HG03045 (cell line): ENCODE data around the gene FAM168A.

Experiments
- ATAC-seq: cut with Tn5 transposase; IDR thresholded peaks from one replicate; pipeline ENCODE4 v1.9.1; 2021; ENCODE audit warnings: mild to moderate bottlenecking, moderate library complexity; ENCODE audit not compliant: unreplicated experiment

Gene FAM168A

GRCh38 chr11:73430326-73430725, 167.6 kb downstream of the FAM168A start:
- ATAC-seq: no peak

DNA sequence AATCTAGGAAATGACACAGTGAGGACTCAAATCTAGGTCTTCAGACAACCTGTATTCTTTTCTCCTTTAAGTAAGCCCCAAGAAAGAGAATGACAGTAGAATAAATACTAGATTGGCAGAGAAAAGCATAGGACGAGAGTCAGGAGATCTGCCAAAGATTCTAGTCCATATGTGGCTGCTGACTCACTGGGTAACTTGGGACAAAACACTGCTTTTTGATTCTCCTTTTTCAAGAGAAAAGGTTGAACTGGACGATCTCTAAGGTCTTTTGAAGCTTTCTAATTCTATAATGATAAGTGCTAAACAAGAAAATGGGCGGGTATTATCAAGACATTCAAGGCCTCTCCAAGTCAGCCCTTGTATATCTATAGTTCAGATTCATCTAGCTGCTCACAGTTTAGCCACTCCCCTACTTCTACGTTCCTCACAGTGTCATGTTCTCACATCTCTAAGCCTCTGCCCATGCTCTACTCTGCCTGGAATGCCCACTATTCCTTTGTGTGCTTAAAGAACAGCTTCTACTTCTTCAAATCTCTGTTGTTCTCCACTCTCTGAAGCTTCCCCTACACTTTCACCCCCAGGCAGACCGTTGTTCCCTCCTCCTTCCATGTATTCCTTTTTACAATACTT, 168.7 kb downstream of the FAM168A start:
- no peak for ATAC-seq

- ATAC-seq: no peak
Measured at GRCh38 chr11:73428699-73429098, 169.2 kb downstream of the FAM168A start.

- no peak for ATAC-seq
Measured at GRCh38 chr11:73428227-73428626, 169.7 kb downstream of the FAM168A start.

- no peak for ATAC-seq
Measured at GRCh38 chr11:73426219-73426850, 171.6 kb downstream of the FAM168A start.

- ATAC-seq: no peak
Measured at GRCh38 chr11:73425108-73425507, 172.8 kb downstream of the FAM168A start.

- ATAC-seq: no peak
Measured at GRCh38 chr11:73423506-73423905, 174.4 kb downstream of the FAM168A start.

DNA sequence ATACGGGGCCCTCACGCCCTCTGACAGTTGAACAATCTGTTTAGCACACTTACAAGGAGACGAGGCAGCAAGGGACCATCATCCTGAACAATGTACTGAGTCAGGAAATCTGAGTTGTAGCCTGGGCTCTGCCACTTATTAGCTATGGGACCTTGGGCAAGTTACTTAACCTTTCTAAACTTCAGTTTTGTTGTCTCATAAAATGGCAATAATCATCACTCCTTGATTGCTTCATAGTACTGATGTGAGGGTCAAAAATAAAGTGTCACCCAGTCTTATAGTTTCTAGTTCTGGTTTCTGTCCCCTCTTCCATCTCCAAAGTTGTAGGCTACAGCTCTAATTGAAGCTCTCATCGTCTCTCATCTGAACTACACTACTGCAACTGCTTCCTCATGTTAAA, 175.0 kb downstream of the FAM168A start:
- ATAC-seq: no peak

DNA sequence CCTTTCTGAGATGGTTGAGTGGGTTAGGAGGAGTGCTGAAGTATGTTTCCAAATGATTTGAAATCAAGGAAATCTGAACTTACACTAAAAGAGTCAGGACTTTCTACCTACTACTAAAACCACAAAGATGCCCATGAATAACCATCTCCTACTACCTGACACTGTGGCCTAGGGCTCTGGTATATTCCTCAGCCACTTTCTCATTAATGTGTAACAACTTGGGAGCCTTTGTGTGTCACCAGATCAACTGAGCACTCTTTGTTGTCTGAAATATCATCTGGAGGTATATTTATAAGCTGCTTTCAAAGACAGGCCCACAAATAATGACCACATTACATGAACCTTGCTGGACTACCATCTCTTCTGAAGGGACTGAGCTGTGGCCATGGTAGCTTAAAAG, 177.8 kb downstream of the FAM168A start:
- no peak for ATAC-seq

GRCh38 chr11:73416786-73417185, 181.1 kb downstream of the FAM168A start:
- ATAC-seq: no peak

DNA sequence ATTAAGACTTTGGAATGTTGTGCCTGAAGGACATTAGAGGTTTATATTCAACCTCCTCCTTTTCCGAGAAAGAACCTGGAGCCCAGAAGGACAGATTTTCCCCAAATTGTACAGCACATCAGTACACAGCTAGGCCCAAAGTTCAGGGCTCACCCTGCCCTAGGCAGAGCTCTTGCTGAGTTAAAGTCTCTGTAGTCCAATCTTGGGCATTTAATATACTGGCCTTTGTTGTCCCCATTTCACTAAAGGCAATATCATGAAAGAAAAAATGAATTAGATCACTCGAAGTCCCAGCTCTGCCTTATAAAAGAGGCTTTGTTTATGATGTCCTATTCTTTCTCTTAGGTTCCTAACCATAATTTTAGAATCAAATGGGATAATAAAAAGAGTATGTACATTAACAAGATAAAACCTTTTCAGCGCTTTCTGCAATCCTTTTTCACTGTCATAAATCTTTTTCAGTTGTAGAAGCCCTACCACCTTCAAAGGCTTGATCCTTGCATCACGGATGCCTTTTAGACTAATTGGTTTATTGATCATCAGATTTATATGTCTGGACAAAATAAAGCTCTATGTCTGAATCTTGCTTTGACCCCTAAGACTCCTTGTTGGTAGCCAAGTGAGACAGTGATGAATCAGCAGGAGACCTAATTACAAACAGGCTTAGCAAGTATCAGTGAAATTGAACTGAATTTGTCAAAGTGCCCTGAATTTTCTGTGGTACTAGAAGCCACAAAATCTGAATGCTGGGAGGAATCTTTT, 181.9 kb downstream of the FAM168A start:
- no peak for ATAC-seq

- ATAC-seq: no peak
Measured at GRCh38 chr11:73414977-73415651, 182.8 kb downstream of the FAM168A start.

DNA sequence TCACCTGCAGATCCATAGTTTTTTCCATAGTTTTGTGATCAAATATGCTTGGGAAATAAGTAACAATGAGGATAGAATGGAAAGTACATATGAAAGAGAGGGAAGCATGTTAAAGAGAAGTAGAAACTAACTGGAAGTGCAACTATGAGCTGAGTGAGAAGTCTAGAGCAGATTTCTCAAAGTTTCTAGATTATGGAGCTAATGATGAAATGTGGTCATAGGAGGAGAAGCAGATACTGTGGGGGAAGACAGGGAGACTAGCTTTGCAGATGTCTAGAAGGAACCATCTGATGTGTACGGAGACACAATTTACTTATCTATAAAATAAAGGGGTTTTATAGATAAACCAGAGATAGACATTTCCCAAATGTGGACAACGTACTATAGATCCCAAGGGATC, 184.7 kb downstream of the FAM168A start:
- no peak for ATAC-seq

DNA sequence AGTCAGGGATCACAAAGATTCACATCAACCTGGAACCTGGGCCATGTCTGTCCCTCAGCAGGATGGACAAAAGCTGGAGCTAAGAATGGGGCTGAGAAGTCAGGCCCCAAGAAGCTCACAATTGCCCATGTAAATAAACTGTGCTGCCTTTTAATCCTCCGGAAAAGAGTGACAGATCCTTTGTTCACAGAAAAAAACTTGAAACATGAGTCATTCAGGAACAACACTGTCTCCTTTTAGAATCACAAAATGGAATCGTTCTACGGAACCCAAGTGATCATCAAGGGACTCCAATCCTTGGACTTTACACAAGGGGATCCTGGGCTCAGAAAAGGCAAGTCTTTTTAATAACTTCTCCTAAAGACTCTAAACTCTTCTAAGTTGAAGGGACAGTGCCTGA, 185.6 kb downstream of the FAM168A start:
- no peak for ATAC-seq

- ATAC-seq: no peak
Measured at GRCh38 chr11:73411031-73411430, 186.9 kb downstream of the FAM168A start.

DNA sequence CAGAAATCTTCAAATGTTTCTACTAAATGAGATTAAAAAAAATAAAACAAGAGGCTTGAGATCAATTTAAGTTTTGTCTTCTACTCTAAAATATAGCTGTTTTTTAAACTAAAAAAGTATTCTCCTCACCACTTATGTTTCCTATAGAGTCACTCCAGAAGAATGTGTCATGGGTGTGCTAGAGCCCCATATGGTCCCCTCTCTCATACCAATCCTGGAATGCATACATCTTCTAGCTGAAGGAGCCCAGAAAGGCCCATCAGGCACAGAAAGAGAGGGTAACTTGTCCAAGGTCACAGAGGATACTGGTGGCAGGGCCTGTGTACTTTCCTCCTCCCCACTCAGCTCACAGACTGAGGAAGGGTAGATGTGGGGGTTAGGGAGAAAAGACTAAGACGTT, 187.3 kb downstream of the FAM168A start:
- ATAC-seq: no peak

- ATAC-seq: no peak
Measured at GRCh38 chr11:73409431-73409830, 188.5 kb downstream of the FAM168A start.

DNA sequence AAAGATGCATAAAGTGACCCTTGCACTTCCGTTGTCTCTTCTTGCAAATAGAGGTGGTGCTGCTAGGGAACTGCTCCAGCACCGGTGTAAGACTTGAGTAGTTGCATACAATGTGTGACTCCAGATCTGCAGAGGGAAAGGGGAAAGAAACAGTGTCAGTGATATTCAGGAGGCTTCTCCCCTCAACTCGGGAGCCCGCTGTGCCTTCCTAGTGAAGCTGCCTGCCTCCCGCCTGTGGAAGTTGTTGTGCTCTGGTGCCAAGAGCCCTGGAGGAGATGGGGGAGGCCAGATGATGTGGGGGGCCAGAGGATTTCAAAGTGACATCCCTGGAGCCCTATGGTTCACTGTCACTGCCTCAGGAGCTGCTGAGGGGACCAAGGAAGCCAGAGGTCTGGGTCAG, 191.3 kb downstream of the FAM168A start:
- no peak for ATAC-seq

DNA sequence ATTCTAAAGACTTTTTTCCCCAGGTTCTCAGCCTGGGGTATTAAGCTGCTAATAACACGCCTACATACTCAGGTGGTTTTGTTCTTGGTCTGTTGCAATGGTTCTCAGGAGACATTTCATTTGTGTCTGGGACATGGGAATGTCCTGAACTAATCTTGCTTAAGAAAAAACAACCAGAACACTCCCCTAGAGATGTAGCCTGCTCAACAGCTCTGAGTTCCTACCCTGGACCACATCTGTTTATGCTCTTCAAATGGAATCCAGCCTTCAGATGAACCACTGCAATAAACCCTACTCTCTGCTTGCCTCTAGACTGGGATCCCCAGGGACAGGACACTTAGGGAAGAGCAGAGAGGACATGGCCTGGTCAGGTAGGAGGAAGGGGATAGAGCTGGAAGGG, 191.8 kb downstream of the FAM168A start:
- ATAC-seq: no peak

- ATAC-seq: no peak
Measured at GRCh38 chr11:73405146-73405510, 192.8 kb downstream of the FAM168A start.

DNA sequence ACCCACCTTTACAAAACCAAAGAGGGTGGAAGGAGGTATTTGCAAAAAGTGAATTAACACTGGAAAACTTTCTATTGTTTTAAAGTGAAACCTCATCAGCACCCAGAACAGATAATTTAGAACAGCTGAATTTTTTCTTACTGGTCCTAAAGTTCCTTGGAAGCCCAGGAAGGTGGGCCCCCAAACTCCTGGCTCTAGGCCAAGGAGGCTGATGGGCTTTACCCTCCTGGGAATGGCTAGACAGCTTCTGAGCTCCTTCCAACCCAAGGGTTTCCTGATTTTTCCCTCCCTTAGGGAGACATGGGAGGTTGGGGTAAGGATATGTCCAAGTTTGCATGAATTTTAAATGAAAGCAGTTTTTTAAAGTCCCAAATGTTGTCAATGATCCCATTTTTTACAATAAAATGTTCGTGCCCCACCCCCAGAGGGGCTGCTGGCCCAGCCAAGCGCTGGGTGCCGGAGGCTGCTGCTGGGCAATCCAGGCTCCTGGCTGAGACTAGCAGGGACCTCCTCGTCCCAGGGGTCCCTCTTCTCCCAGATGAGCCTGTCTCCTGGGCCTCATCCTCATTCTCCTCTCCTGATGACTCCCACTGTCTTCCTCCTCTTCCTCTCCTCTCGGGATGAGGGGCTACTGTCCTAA, 193.3 kb downstream of the FAM168A start:
- no peak for ATAC-seq
